Endothelial cell of umbilical vein (primary cell): ENCODE results near the gene PRTN3. TPM values are rescaled to one million over a fixed set of nuclear protein-coding genes. Genes with fewer than 3 reads are reported as not detected.

Source experiments
- BruUV-seq: library from RNA; stranded (reverse); fragments of 400-500 nt; replicated peaks from 2 replicates; lab custom pipeline; 2021; lab: Mats Ljungman, UMichigan
- CTCF ChIA-PET: fragments of 300-600, 350-600 bp; sonication (Branson Sonifier 250); formaldehyde crosslinking; loops from one replicate; lab custom pipeline; 2021; ENCODE audit warnings: antibody characterized with exemption, inconsistent platforms; lab: Charles Lee
- POLR2A ChIA-PET: fragments of 300-600, 350-600 bp; sonication (Branson Sonifier 250); formaldehyde crosslinking; loops from one replicate; lab custom pipeline; 2021; ENCODE audit warnings: antibody characterized with exemption, inconsistent platforms; lab: Charles Lee
- DNase-seq: peaks from one replicate; pipeline ENCODE4 v3.0.0-alpha.2; 2011; ENCODE audit warnings: low read depth, low spot score
- FAIRE-seq: peaks from 2 replicates; lab custom pipeline; 2011; peaks lifted over from hg19 to GRCh38; lab: Jason Lieb, UNC
- H2AFZ ChIP-seq: 2 replicates; pipeline ENCODE4 v1.6.0; 2012; ENCODE audit warnings: low read depth, low read length, control low read depth, inconsistent platforms
- H3K27ac ChIP-seq: 2 replicates; pipeline ENCODE4 v1.5.1; 2011; ENCODE audit warnings: low read depth, mild to moderate bottlenecking, control low read depth, low read length, moderate library complexity; ENCODE audit not compliant: insufficient read depth
- H3K27me3 ChIP-seq, 2 experiments: 2 replicates each; pipeline versions ENCODE4 v1.6.0 to v1.6.1; 2011; ENCODE audit warnings: low read length in 2 of 2, mixed read lengths in 1 of 2; ENCODE audit not compliant: control insufficient read depth in 2 of 2, insufficient read depth in 2 of 2
- H3K36me3 ChIP-seq, 2 experiments: 2 replicates in 1 of 2; 3 replicates in 1 of 2; pipeline ENCODE4 v1.5.1; 2011; ENCODE audit warnings: low read length in 2 of 2, mild to moderate bottlenecking in 1 of 2, moderate library complexity in 1 of 2; ENCODE audit not compliant: control insufficient read depth in 2 of 2, insufficient read depth in 2 of 2; ENCODE audit errors: extremely low read depth in 1 of 2
- H3K4me1 ChIP-seq: 3 replicates; pipeline ENCODE4 v1.5.1; 2011; ENCODE audit warnings: mild to moderate bottlenecking, low read length; ENCODE audit not compliant: control insufficient read depth, insufficient read depth; ENCODE audit errors: extremely low read depth
- H3K4me2 ChIP-seq: 2 replicates; pipeline ENCODE4 v1.6.1; 2011; ENCODE audit warnings: low read length, control low read depth, mixed read lengths; ENCODE audit not compliant: insufficient read depth
- H3K4me3 ChIP-seq, 3 experiments: fragments of 200-600 bp in 1 of 3; sonication (generic), shearing (Covaris generic) in 1 of 3; replicated peaks in 1 of 3; 2 replicates each; pipeline ENCODE4 v1.5.1; 2011 to 2016; ENCODE audit warnings: control low read depth in 3 of 3, low read length in 3 of 3, mild to moderate bottlenecking in 2 of 3, inconsistent platforms in 1 of 3, low read depth in 1 of 3, moderate library complexity in 1 of 3; ENCODE audit not compliant: insufficient read depth in 1 of 3
- H3K79me2 ChIP-seq: 2 replicates; pipeline ENCODE4 v1.6.0; 2012; ENCODE audit warnings: low read length, inconsistent platforms; ENCODE audit not compliant: control insufficient read depth, insufficient read depth
- H3K9ac ChIP-seq: replicated peaks from 2 replicates; pipeline ENCODE3; 2011; ENCODE audit warnings: low read length, control low read depth; ENCODE audit not compliant: insufficient read depth; ENCODE audit errors: extremely low read depth
- H3K9me1 ChIP-seq: replicated peaks from 3 replicates; pipeline ENCODE4 v1.6.0; 2011; ENCODE audit warnings: mild to moderate bottlenecking, low read length; ENCODE audit not compliant: control insufficient read depth, insufficient read depth; ENCODE audit errors: extremely low read depth
- H3K9me3 ChIP-seq: replicated peaks from 2 replicates; pipeline ENCODE4 v1.5.1; 2012; ENCODE audit warnings: low read length, inconsistent platforms; ENCODE audit not compliant: control insufficient read depth, insufficient read depth
- H4K20me1 ChIP-seq: replicated peaks from 2 replicates; pipeline ENCODE3; 2011; ENCODE audit warnings: mild to moderate bottlenecking, low read length; ENCODE audit not compliant: control insufficient read depth, insufficient read depth; ENCODE audit errors: extremely low read depth
- CTCF ChIP-seq, 2 donors: IDR thresholded peaks; 1 replicate in 1 of 2; 2 replicates in 1 of 2; pipeline ENCODE4 v1.5.1; 2011; ENCODE audit warnings: low read length in 2 of 2, mild to moderate bottlenecking in 2 of 2, moderate library complexity in 2 of 2, control low read depth in 1 of 2, inconsistent platforms in 1 of 2, low read depth in 1 of 2; ENCODE audit not compliant: insufficient read depth in 1 of 2; ENCODE audit errors: extremely low read depth in 1 of 2
- EZH2 ChIP-seq: IDR thresholded peaks from 2 replicates; pipeline ENCODE4 v1.6.1; 2012; ENCODE audit warnings: borderline replicate concordance, low read depth, mild to moderate bottlenecking, moderate library complexity, low read length, inconsistent platforms; ENCODE audit not compliant: severe bottlenecking
- FOS ChIP-seq: IDR thresholded peaks from 2 replicates; pipeline ENCODE4 v1.6.1; 2011; ENCODE audit warnings: mild to moderate bottlenecking, low read length, moderate library complexity, borderline replicate concordance; ENCODE audit not compliant: insufficient read depth
- GATA2 ChIP-seq: IDR thresholded peaks from 2 replicates; pipeline ENCODE4 v1.7.0; 2011; ENCODE audit warnings: low read depth, mild to moderate bottlenecking, moderate library complexity, mixed read lengths, low read length; ENCODE audit not compliant: insufficient read length, insufficient read depth
- JUN ChIP-seq: IDR thresholded peaks from 2 replicates; pipeline ENCODE4 v1.6.1; 2011; ENCODE audit warnings: borderline replicate concordance, low read depth; ENCODE audit not compliant: insufficient read length, insufficient read depth
- MYC ChIP-seq: IDR thresholded peaks from one replicate; pipeline ENCODE4 v1.6.1; 2011; ENCODE audit warnings: mild to moderate bottlenecking, low read depth, low read length
- POLR2A ChIP-seq: IDR thresholded peaks from 2 replicates; pipeline ENCODE4 v1.6.1; 2012; ENCODE audit warnings: low read depth, mild to moderate bottlenecking, control low read depth, low read length
- POLR2AphosphoS5 ChIP-seq: IDR thresholded peaks from 2 replicates; pipeline ENCODE4 v1.6.1; 2012; ENCODE audit warnings: low read depth, mild to moderate bottlenecking, control low read depth, low read length, moderate library complexity; ENCODE audit not compliant: insufficient read depth
- dilution Hi-C: fragments of 300-500 bp; cut with MboI; formaldehyde crosslinking; loops from one replicate; pipeline ENCODE4 v1.15.0; 2019; ENCODE audit warnings: low sequenced_read_pairs; ENCODE audit not compliant: extremely low pct_ligation_motif_present
- intact Hi-C: fragments of 100-400 bp; cut with micrococcal nuclease; formaldehyde crosslinking; loops from one replicate; pipeline ENCODE4 v1.10.0; 2022
- polyA plus RNA-seq, 4 experiments: library from polyadenylated mRNA; depleted of rRNA in 3 of 4; stranded (reverse) in 3 of 4; unstranded in 1 of 4; fragments of >200 nt; gene quantifications; 2 replicates each; pipeline versions ENCODE4 v1.2.1 to v1.2.3, GENCODE V29; 2011 to 2012; ENCODE audit warnings: missing spikeins in 1 of 4
- total RNA-seq: library from RNA; stranded (reverse); gene quantifications from 2 replicates; pipeline ENCODE4 v1.2.3, GENCODE V29; 2021
- TF ChIP-seq, protein P1 (sequence below): IDR thresholded peaks from 2 replicates; pipeline ENCODE4 v1.6.1; 2011; ENCODE audit not compliant: insufficient read depth, insufficient read length

PRTN3 gene
- total and polyA plus RNA-seq, 2 donors (not counting 3 experiments of a cell fraction or from before 2014, with no cell fraction given), result not detected

DNA sequence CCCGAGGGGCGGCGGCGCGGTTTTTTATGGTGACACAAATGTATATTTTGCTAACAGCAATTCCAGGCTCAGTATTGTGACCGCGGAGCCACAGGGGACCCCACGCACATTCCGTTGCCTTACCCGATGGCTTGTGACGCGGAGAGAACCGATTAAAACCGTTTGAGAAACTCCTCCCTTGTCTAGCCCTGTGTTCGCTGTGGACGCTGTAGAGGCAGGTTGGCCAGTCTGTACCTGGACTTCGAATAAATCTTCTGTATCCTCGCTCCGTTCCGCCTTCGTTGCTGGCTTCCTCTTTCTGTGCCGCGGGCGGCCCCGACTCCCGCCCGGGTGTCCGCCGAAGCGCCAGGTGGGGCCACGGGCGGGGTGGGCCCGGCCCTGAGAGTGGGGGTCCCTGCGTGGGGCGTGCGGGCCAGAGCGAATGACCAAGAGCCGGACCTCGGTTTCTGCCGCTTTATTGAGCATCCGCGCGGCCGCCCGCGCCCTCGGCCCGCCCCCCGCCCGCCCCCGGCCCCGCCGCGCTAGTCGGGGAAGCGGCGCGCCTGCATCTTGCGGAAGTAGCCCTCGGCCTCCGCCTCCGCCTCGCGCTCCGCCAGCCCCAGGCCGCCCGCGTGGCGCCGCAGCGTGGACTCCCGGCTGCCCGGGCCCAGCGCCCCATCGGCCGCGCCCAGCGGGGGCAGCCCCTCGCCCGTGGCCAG is 28.6 kb upstream of the PRTN3 start:
- Histone ChIP-seq H3K36me3 (peaks cover 31 to 36% of the 10 kb centered on the region in 2 experiments), H2AFZ (no peak overlapping the region), H3K9me1 (no peaks in the 10 kb centered on the region), H4K20me1 (peaks cover 3% of the 10 kb centered on the region), H3K9ac (no peak overlapping the region), H3K4me2 (no peak overlapping the region), H3K4me1 (no peaks in the 10 kb centered on the region), H3K4me3 (no peak overlapping the region), H3K9me3 (no peaks in the 10 kb centered on the region), H3K27me3 (no peaks in the 10 kb centered on the region), H3K79me2 (peaks cover 26% of the 10 kb centered on the region), H3K27ac (no peak overlapping the region)
- CTCF ChIA-PET, result no interaction called here
- BruUV-seq, result no TSS peak
- intact Hi-C loops, result no loop called here
- no peak for TF ChIP-seq POLR2A
- DNase-seq, result no peak
- POLR2A ChIA-PET, result no interaction called here
- FAIRE-seq, result no peak
- dilution Hi-C loops, result no loop called here

DNA sequence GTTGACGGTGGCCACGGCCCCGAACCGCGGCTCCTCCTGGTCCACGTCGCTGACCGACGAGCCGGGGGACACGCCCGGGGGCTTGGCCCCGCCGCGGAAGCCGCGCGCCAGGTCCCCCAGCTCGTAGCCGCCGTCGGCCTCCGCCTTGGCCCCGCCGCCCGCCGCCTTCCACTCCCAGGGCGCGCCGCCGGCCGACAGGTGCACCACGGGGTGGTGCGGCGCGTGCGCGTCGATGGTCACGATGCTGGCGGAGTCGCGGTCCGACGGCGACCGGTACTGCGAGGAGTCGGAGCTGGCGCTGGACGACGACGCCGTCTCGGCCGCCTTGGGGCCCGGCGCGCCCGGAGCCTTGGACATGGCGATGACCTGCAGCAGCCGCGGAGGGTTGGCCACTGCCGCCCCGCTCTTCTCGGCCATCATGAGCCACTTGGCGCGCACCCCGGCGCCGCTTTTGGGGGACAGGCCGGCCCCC is 28.0 kb upstream of the PRTN3 start:
- Histone ChIP-seq H3K79me2 (peaks cover 20% of the 10 kb centered on the region), H3K4me1 (no peaks in the 10 kb centered on the region), H3K4me2 (no peak overlapping the region), H3K4me3 (no peak overlapping the region), H3K9me1 (no peaks in the 10 kb centered on the region), H3K27me3 (no peaks in the 10 kb centered on the region), H2AFZ (no peak overlapping the region), H3K9me3 (no peaks in the 10 kb centered on the region), H3K27ac (no peak overlapping the region), H3K36me3 (peaks cover 28 to 30% of the 10 kb centered on the region in 2 experiments), H4K20me1 (peaks cover 3% of the 10 kb centered on the region), H3K9ac (no peak overlapping the region)
- BruUV-seq, result no TSS peak
- CTCF ChIA-PET, result no interaction called here
- TF ChIP-seq FOS (no peak), POLR2A (no peak), POLR2AphosphoS5 (no peak), MYC (no peak), EZH2 (no peak), GATA2 (no peak), CTCF (IDR thresholded peaks at IDR 0.05; ENCODE audit: extremely low read depth in 1 of 2, insufficient read depth in 1 of 2, low read depth in 1 of 2, low read length in 2 of 2) (no peak), JUN (no peak)
- TF ChIP-seq, protein P1, sequence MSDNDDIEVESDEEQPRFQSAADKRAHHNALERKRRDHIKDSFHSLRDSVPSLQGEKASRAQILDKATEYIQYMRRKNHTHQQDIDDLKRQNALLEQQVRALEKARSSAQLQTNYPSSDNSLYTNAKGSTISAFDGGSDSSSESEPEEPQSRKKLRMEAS, result no peak
- FAIRE-seq (no peak), DNase-seq (no peak)
- intact Hi-C loops, result no loop called here
- dilution Hi-C loops, result no loop called here
- POLR2A ChIA-PET, result no interaction called here
